Panc1 (cell line): Measurements from ENCODE around the gene GPR142. TPM values are rescaled to one million over a fixed set of nuclear protein-coding genes. Genes with fewer than 3 reads are reported as not detected.

Source experiments
- ATAC-seq: fragments of 200-7000 bp; cut with Tn5 transposase; 2 replicates; pipeline ENCODE4 v1.9.1; 2020; ENCODE audit warnings: mild to moderate bottlenecking, moderate library complexity
- BruUV-seq: library from RNA; stranded (reverse); fragments of 400-500 nt; replicated peaks from 2 replicates; lab custom pipeline; 2021; lab: Mats Ljungman, UMichigan
- CTCF ChIA-PET: fragments of 300-600 bp; sonication (Branson Sonifier 250); formaldehyde crosslinking; loops from one replicate; lab custom pipeline; 2022; ENCODE audit warnings: antibody characterized with exemption; lab: Charles Lee
- POLR2A ChIA-PET: fragments of 300-600 bp; sonication (Branson Sonifier 250); formaldehyde crosslinking; loops from one replicate; lab custom pipeline; 2022; ENCODE audit warnings: antibody characterized with exemption; lab: Charles Lee
- DNase-seq: peaks from one replicate; pipeline ENCODE4 v3.0.0-alpha.2; 2010; ENCODE audit warnings: low read depth, low spot score
- H3K27ac ChIP-seq: 2 replicates; pipeline ENCODE4 v1.5.1; 2011; ENCODE audit warnings: mild to moderate bottlenecking, low read length, inconsistent platforms
- H3K27me3 ChIP-seq: fragments of 200-500 bp; sonication (Bioruptor generic); 2 replicates; pipeline ENCODE4 v1.6.0; 2014; ENCODE audit warnings: low read length, inconsistent platforms; ENCODE audit not compliant: control insufficient read depth, insufficient read depth
- H3K36me3 ChIP-seq: fragments of 200-500 bp; sonication (Bioruptor generic); 2 replicates; pipeline ENCODE4 v1.5.1; 2014; ENCODE audit warnings: inconsistent platforms, mild to moderate bottlenecking, low read length, moderate library complexity; ENCODE audit not compliant: control insufficient read depth, insufficient read depth
- H3K4me1 ChIP-seq: 2 replicates; pipeline ENCODE4 v1.5.1; 2011; ENCODE audit warnings: inconsistent platforms, mild to moderate bottlenecking, low read length, moderate library complexity; ENCODE audit not compliant: control insufficient read depth, insufficient read depth
- H3K4me3 ChIP-seq, 2 experiments: 2 replicates each; pipeline ENCODE4 v1.5.1; 2011 to 2012; ENCODE audit warnings: low read depth in 2 of 2, low read length in 2 of 2, mild to moderate bottlenecking in 2 of 2, inconsistent platforms in 1 of 2, moderate library complexity in 1 of 2
- H3K9me3 ChIP-seq: fragments of 200-500 bp; sonication (Bioruptor generic); 2 replicates; pipeline ENCODE4 v1.5.1; 2014; ENCODE audit warnings: low read depth, mild to moderate bottlenecking, inconsistent platforms, low read length, moderate library complexity; ENCODE audit not compliant: control insufficient read depth, insufficient read depth
- CTCF ChIP-seq: fragments of 450-650 bp; IDR thresholded peaks from 2 replicates; pipeline ENCODE4 v1.5.1; 2017; ENCODE audit warnings: mild to moderate bottlenecking
- POLR2AphosphoS5 ChIP-seq: IDR thresholded peaks from 2 replicates; pipeline ENCODE4 v1.6.1; 2012; ENCODE audit warnings: mild to moderate bottlenecking, low read depth, low read length, moderate library complexity
- SIN3A ChIP-seq: IDR thresholded peaks from 2 replicates; pipeline ENCODE4 v1.6.1; 2012; ENCODE audit warnings: low read depth, mild to moderate bottlenecking, low read length, moderate library complexity, borderline replicate concordance; ENCODE audit not compliant: insufficient read depth
- TCF7L2 ChIP-seq: IDR thresholded peaks from 2 replicates; pipeline ENCODE4 v1.6.1; 2011; ENCODE audit warnings: mild to moderate bottlenecking, low read depth, low read length, inconsistent platforms
- in situ Hi-C: cut with HindIII; loops from 2 replicates; pipeline ENCODE4 v1.10.0; 2016; ENCODE audit warnings: low sequenced_read_pairs, low pct_unique_long_range_greater_than_20kb
- intact Hi-C: fragments of 100-400 bp; cut with micrococcal nuclease; formaldehyde crosslinking; loops from one replicate; pipeline ENCODE4 v1.10.0; 2022; ENCODE audit not compliant: unreplicated experiment
- total RNA-seq: library from RNA; stranded (reverse); gene quantifications from one replicate; pipeline ENCODE4 v1.2.1, GENCODE V29; 2021; ENCODE audit not compliant: unreplicated experiment
- TF ChIP-seq, protein P1 (sequence below), 2 experiments: IDR thresholded peaks; 2 replicates each; pipeline ENCODE4 v1.6.1; 2011 to 2012; ENCODE audit warnings: low read depth in 2 of 2, control low read depth in 1 of 2, low read length in 1 of 2, mild to moderate bottlenecking in 1 of 2, moderate library complexity in 1 of 2; ENCODE audit not compliant: insufficient read depth in 1 of 2

Gene GPR142
- total RNA-seq, 1 experiment from 2014 or later, result not detected

GRCh38 chr17:74344658-74345057 lies 22.6 kb upstream of the GPR142 start:
- Histone ChIP-seq H3K27ac (no peak overlapping the region), H3K27me3 (no peaks in the 10 kb centered on the region; the same call in 1 of the 2 replicates), H3K36me3 (no peaks in the 10 kb centered on the region), H3K9me3 (no peaks in the 10 kb centered on the region), H3K4me3 (no peak overlapping the region), H3K4me1 (no peaks in the 10 kb centered on the region)
- POLR2A ChIA-PET, result no interaction called here
- BruUV-seq, result no TSS peak
- intact Hi-C loops (no loop called here), in situ Hi-C loops (no loop called here)
- DNase-seq, result no peak
- CTCF ChIA-PET, result interaction anchor here (0.7 kb wide), 1 partner anchor 12 kb away, joined by 5 read pairs; no protein-coding TSS in a partner anchor
- TF ChIP-seq TCF7L2 (no peak), CTCF (no peak), SIN3A (no peak), POLR2AphosphoS5 (no peak)
- TF ChIP-seq, protein P1, sequence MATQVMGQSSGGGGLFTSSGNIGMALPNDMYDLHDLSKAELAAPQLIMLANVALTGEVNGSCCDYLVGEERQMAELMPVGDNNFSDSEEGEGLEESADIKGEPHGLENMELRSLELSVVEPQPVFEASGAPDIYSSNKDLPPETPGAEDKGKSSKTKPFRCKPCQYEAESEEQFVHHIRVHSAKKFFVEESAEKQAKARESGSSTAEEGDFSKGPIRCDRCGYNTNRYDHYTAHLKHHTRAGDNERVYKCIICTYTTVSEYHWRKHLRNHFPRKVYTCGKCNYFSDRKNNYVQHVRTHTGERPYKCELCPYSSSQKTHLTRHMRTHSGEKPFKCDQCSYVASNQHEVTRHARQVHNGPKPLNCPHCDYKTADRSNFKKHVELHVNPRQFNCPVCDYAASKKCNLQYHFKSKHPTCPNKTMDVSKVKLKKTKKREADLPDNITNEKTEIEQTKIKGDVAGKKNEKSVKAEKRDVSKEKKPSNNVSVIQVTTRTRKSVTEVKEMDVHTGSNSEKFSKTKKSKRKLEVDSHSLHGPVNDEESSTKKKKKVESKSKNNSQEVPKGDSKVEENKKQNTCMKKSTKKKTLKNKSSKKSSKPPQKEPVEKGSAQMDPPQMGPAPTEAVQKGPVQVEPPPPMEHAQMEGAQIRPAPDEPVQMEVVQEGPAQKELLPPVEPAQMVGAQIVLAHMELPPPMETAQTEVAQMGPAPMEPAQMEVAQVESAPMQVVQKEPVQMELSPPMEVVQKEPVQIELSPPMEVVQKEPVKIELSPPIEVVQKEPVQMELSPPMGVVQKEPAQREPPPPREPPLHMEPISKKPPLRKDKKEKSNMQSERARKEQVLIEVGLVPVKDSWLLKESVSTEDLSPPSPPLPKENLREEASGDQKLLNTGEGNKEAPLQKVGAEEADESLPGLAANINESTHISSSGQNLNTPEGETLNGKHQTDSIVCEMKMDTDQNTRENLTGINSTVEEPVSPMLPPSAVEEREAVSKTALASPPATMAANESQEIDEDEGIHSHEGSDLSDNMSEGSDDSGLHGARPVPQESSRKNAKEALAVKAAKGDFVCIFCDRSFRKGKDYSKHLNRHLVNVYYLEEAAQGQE (IDR thresholded peaks at IDR 0.05; ENCODE audit: insufficient read depth in 1 of 2, low read depth in 2 of 2, low read length in 1 of 2), result no peak
- no peak for ATAC-seq

GRCh38 chr17:74345433-74346241 lies 21.7 kb upstream of the GPR142 start:
- DNase-seq, result no peak
- no peaks in the 10 kb centered on the region; the same call in 1 of the 2 replicates for H3K27me3 ChIP-seq
- H3K27ac ChIP-seq, result no peak overlapping the region
- ATAC-seq, result no peak; the same call in 1 of the 2 replicates
- BruUV-seq, result no TSS peak
- no peaks in the 10 kb centered on the region for H3K36me3 ChIP-seq
- in situ Hi-C loops, result no loop called here
- no peaks in the 10 kb centered on the region for H3K4me1 ChIP-seq
- CTCF ChIA-PET, result interaction anchor here (0.5 kb wide), 1 partner anchor 40 kb away, joined by 4 read pairs; no protein-coding TSS in a partner anchor
- no peak overlapping the region for H3K4me3 ChIP-seq
- no peak for TF ChIP-seq SIN3A
- TF ChIP-seq TCF7L2, result no peak
- no peak for TF ChIP-seq POLR2AphosphoS5
- no peak for TF ChIP-seq CTCF
- TF ChIP-seq, protein P1 (IDR thresholded peaks at IDR 0.05; ENCODE audit: insufficient read depth in 1 of 2, low read depth in 2 of 2, low read length in 1 of 2), result no peak
- intact Hi-C loops, result no loop called here
- H3K9me3 ChIP-seq, result no peaks in the 10 kb centered on the region
- POLR2A ChIA-PET, result no interaction called here
